Endothelial cell of umbilical vein (primary cell): ENCODE measurements around the gene SMARCD3. TPM values are rescaled to one million over a fixed set of nuclear protein-coding genes. Genes with fewer than 3 reads are reported as not detected.

ENCODE experiments used
- BruUV-seq: library from RNA; stranded (reverse); fragments of 400-500 nt; replicated peaks from 2 replicates; lab custom pipeline; 2021; lab: Mats Ljungman, UMichigan
- CTCF ChIA-PET: fragments of 300-600, 350-600 bp; sonication (Branson Sonifier 250); formaldehyde crosslinking; loops from one replicate; lab custom pipeline; 2021; ENCODE audit warnings: antibody characterized with exemption, inconsistent platforms; lab: Charles Lee
- POLR2A ChIA-PET: fragments of 300-600, 350-600 bp; sonication (Branson Sonifier 250); formaldehyde crosslinking; loops from one replicate; lab custom pipeline; 2021; ENCODE audit warnings: antibody characterized with exemption, inconsistent platforms; lab: Charles Lee
- DNase-seq: peaks from one replicate; pipeline ENCODE4 v3.0.0-alpha.2; 2011; ENCODE audit warnings: low read depth, low spot score
- FAIRE-seq: peaks from 2 replicates; lab custom pipeline; 2011; peaks lifted over from hg19 to GRCh38; lab: Jason Lieb, UNC
- H2AFZ ChIP-seq: 2 replicates; pipeline ENCODE4 v1.6.0; 2012; ENCODE audit warnings: low read depth, low read length, control low read depth, inconsistent platforms
- H3K27ac ChIP-seq: 2 replicates; pipeline ENCODE4 v1.5.1; 2011; ENCODE audit warnings: low read depth, mild to moderate bottlenecking, control low read depth, low read length, moderate library complexity; ENCODE audit not compliant: insufficient read depth
- H3K27me3 ChIP-seq, 2 experiments: 2 replicates each; pipeline versions ENCODE4 v1.6.0 to v1.6.1; 2011; ENCODE audit warnings: low read length in 2 of 2, mixed read lengths in 1 of 2; ENCODE audit not compliant: control insufficient read depth in 2 of 2, insufficient read depth in 2 of 2
- H3K36me3 ChIP-seq, 2 experiments: 2 replicates in 1 of 2; 3 replicates in 1 of 2; pipeline ENCODE4 v1.5.1; 2011; ENCODE audit warnings: low read length in 2 of 2, mild to moderate bottlenecking in 1 of 2, moderate library complexity in 1 of 2; ENCODE audit not compliant: control insufficient read depth in 2 of 2, insufficient read depth in 2 of 2; ENCODE audit errors: extremely low read depth in 1 of 2
- H3K4me1 ChIP-seq: 3 replicates; pipeline ENCODE4 v1.5.1; 2011; ENCODE audit warnings: mild to moderate bottlenecking, low read length; ENCODE audit not compliant: control insufficient read depth, insufficient read depth; ENCODE audit errors: extremely low read depth
- H3K4me2 ChIP-seq: 2 replicates; pipeline ENCODE4 v1.6.1; 2011; ENCODE audit warnings: low read length, control low read depth, mixed read lengths; ENCODE audit not compliant: insufficient read depth
- H3K4me3 ChIP-seq, 3 experiments: fragments of 200-600 bp in 1 of 3; sonication (generic), shearing (Covaris generic) in 1 of 3; replicated peaks in 1 of 3; 2 replicates each; pipeline ENCODE4 v1.5.1; 2011 to 2016; ENCODE audit warnings: control low read depth in 3 of 3, low read length in 3 of 3, mild to moderate bottlenecking in 2 of 3, inconsistent platforms in 1 of 3, low read depth in 1 of 3, moderate library complexity in 1 of 3; ENCODE audit not compliant: insufficient read depth in 1 of 3
- H3K79me2 ChIP-seq: 2 replicates; pipeline ENCODE4 v1.6.0; 2012; ENCODE audit warnings: low read length, inconsistent platforms; ENCODE audit not compliant: control insufficient read depth, insufficient read depth
- H3K9ac ChIP-seq: replicated peaks from 2 replicates; pipeline ENCODE3; 2011; ENCODE audit warnings: low read length, control low read depth; ENCODE audit not compliant: insufficient read depth; ENCODE audit errors: extremely low read depth
- H3K9me1 ChIP-seq: replicated peaks from 3 replicates; pipeline ENCODE4 v1.6.0; 2011; ENCODE audit warnings: mild to moderate bottlenecking, low read length; ENCODE audit not compliant: control insufficient read depth, insufficient read depth; ENCODE audit errors: extremely low read depth
- H3K9me3 ChIP-seq: replicated peaks from 2 replicates; pipeline ENCODE4 v1.5.1; 2012; ENCODE audit warnings: low read length, inconsistent platforms; ENCODE audit not compliant: control insufficient read depth, insufficient read depth
- H4K20me1 ChIP-seq: replicated peaks from 2 replicates; pipeline ENCODE3; 2011; ENCODE audit warnings: mild to moderate bottlenecking, low read length; ENCODE audit not compliant: control insufficient read depth, insufficient read depth; ENCODE audit errors: extremely low read depth
- CTCF ChIP-seq, 2 donors: IDR thresholded peaks; 1 replicate in 1 of 2; 2 replicates in 1 of 2; pipeline ENCODE4 v1.5.1; 2011; ENCODE audit warnings: low read length in 2 of 2, mild to moderate bottlenecking in 2 of 2, moderate library complexity in 2 of 2, control low read depth in 1 of 2, inconsistent platforms in 1 of 2, low read depth in 1 of 2; ENCODE audit not compliant: insufficient read depth in 1 of 2; ENCODE audit errors: extremely low read depth in 1 of 2
- FOS ChIP-seq: IDR thresholded peaks from 2 replicates; pipeline ENCODE4 v1.6.1; 2011; ENCODE audit warnings: mild to moderate bottlenecking, low read length, moderate library complexity, borderline replicate concordance; ENCODE audit not compliant: insufficient read depth
- MAX ChIP-seq: IDR thresholded peaks from 2 replicates; pipeline ENCODE4 v1.6.1; 2011; ENCODE audit not compliant: insufficient read depth, insufficient read length
- MYC ChIP-seq: IDR thresholded peaks from one replicate; pipeline ENCODE4 v1.6.1; 2011; ENCODE audit warnings: mild to moderate bottlenecking, low read depth, low read length
- POLR2A ChIP-seq: IDR thresholded peaks from 2 replicates; pipeline ENCODE4 v1.6.1; 2012; ENCODE audit warnings: low read depth, mild to moderate bottlenecking, control low read depth, low read length
- POLR2AphosphoS5 ChIP-seq: IDR thresholded peaks from 2 replicates; pipeline ENCODE4 v1.6.1; 2012; ENCODE audit warnings: low read depth, mild to moderate bottlenecking, control low read depth, low read length, moderate library complexity; ENCODE audit not compliant: insufficient read depth
- dilution Hi-C: fragments of 300-500 bp; cut with MboI; formaldehyde crosslinking; loops from one replicate; pipeline ENCODE4 v1.15.0; 2019; ENCODE audit warnings: low sequenced_read_pairs; ENCODE audit not compliant: extremely low pct_ligation_motif_present
- intact Hi-C: fragments of 100-400 bp; cut with micrococcal nuclease; formaldehyde crosslinking; loops from one replicate; pipeline ENCODE4 v1.10.0; 2022
- polyA plus RNA-seq, 4 experiments: library from polyadenylated mRNA; depleted of rRNA in 3 of 4; stranded (reverse) in 3 of 4; unstranded in 1 of 4; fragments of >200 nt; gene quantifications; 2 replicates each; pipeline versions ENCODE4 v1.2.1 to v1.2.3, GENCODE V29; 2011 to 2012; ENCODE audit warnings: missing spikeins in 1 of 4
- total RNA-seq: library from RNA; stranded (reverse); gene quantifications from 2 replicates; pipeline ENCODE4 v1.2.3, GENCODE V29; 2021

The SMARCD3 gene
- total and polyA plus RNA-seq, 2 donors (not counting 3 experiments of a cell fraction or from before 2014, with no cell fraction given), result 6.1 to 8.5 TPM

GRCh38 chr7:151207315-151207714 lies 41.2 kb downstream of the SMARCD3 start:
- no peak overlapping the region for H3K9ac ChIP-seq
- intact Hi-C loops, result no loop called here
- H3K27me3 ChIP-seq, result peaks cover 2 to 9% of the 10 kb centered on the region in 2 experiments
- dilution Hi-C loops, result no loop called here
- no peak overlapping the region for H3K27ac ChIP-seq
- no peak overlapping the region for H2AFZ ChIP-seq
- TF ChIP-seq FOS (no peak), POLR2A (no peak), MAX (no peak), MYC (no peak), CTCF (IDR thresholded peaks at IDR 0.05; ENCODE audit: extremely low read depth in 1 of 2, insufficient read depth in 1 of 2, low read depth in 1 of 2, low read length in 2 of 2) (no peak), POLR2AphosphoS5 (no peak)
- no peak overlapping the region for H3K4me2 ChIP-seq
- ChIA-PET CTCF (interaction anchor here (1.4 kb wide), 1 partner anchor 37 kb away, joined by 3 read pairs; no protein-coding TSS in a partner anchor), POLR2A (interaction anchor here (2.5 kb wide), 1 partner anchor 20 kb away, joined by 5 read pairs; the partner anchor contains the start of gene ABCF2)
- H3K9me1 ChIP-seq, result no peaks in the 10 kb centered on the region
- H3K36me3 ChIP-seq, result no peaks in the 10 kb centered on the region
- no peak for DNase-seq
- no peak overlapping the region for H3K4me3 ChIP-seq
- no peak for FAIRE-seq
- no TSS peak for BruUV-seq
- H3K4me1 ChIP-seq, result no peaks in the 10 kb centered on the region
- H4K20me1 ChIP-seq, result no peaks in the 10 kb centered on the region
- H3K79me2 ChIP-seq, result no peaks in the 10 kb centered on the region
- no peaks in the 10 kb centered on the region for H3K9me3 ChIP-seq
